NCI-H2029 treated with DMSO at 0.1 percent for 48 hours (cell line): Measurements from ENCODE around the gene KCP.
A peak's percentile ranks its signal among the peaks of the same experiment; 100 is the strongest.

Experiments
- DNase-seq: peaks from one replicate; lab custom pipeline; 2025; lab: John Stamatoyannopoulos, UW

KCP gene

GRCh38 chr7:128906766-128907559, 3.5 kb downstream of the KCP start:
- DNase-seq: no peak

GRCh38 chr7:128906001-128906765, 4.3 kb downstream of the KCP start:
- DNase-seq: no peak

- peak; percentile 44 for DNase-seq
Measured at GRCh38 chr7:128904381-128905197, 5.9 kb downstream of the KCP start.

DNA sequence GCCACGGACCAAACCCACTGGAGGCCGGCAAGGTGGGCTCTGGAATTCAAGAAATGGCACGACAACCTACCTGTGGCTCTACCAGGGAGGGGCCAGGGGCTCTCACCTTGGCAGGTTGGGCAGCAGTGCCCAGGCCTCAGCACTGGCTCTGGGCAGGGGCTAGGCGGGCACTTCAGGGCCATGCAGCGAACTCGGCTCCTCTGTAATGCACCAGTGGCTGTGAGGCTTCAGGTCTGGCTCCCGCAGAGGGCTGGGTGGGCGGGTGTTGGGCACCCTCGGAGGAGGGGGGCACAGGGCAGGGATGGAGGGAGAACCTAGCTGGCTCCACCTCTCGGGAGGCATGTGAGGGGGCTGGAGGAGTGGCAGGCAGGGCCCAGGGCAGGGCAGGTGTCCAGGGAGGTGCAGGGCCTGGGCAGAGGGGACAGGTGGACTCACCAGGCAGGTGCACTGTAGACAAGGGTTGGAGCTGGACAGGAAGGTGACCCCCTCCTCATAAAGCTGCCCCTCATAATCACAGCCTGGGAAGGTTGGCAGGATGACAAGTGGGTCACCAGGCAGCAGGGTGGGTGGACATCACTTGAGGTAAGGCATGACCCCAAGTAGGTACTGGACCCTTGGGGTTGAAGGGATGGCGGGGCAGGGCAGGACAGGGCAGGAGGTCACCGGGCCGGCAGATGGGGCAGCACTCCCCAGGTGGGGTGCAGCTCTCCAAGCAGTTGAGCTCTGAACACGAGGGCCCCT, 6.7 kb downstream of the KCP start:
- no peak for DNase-seq

GRCh38 chr7:128902761-128903585, 7.5 kb downstream of the KCP start:
- DNase-seq: no peak

DNA sequence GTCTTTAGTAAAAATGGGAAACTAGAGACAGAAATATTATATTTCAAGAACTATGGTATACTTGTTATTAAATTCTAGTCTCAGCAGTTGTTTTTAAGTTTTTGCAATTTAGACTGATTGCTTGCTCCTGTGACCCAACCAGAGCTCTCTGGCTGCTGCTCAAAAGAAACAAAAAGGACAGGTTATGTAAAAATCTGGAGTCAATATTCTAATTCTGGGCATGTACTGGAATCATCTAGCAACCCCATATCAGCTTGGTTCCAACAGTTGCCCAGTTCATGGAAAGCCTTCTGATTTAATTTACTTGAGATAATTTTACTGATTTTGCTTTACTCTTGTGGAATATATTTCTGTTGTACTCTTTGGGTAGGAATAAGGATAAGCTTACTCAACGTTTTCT, 10.3 kb downstream of the KCP start:
- DNase-seq: no peak

GRCh38 chr7:128899392-128899791, 11.1 kb downstream of the KCP start:
- no peak for DNase-seq

DNA sequence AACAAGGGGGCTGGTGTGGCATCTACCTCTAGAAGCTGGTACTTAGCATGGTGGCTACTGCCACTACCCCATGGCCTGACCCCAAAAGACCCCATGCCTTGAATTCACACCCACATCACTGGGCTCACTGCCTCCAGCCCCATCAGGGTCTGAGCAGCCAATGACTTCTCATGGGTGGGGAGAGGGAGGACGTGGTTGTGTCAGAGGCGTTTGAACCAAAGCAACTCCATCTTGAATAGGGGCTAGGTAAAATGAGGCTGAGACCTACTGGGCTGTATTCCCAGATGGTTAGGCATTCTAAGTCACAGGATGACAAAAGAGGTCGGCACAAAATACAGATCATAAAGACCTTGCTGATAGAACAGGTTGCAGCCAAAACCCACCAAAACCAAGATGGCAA, 15.2 kb downstream of the KCP start:
- DNase-seq: no peak

DNA sequence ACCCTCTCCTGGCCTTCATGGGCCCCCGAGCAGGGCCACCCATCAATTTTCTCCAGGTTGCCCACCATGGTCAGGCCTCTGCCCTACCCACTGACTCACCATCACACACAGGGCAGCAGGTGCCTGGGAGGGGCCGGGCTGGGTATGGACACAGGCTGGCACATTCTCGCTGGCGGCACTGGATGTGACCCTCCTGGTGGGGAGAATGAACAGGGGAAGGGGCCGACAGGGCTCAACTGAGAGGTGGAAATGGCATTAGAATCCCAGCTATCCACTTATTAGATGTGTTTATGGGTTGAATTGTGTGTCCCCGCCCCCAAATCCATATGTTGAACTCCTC, 16.4 kb downstream of the KCP start:
- no peak for DNase-seq

- no peak for DNase-seq
Measured at GRCh38 chr7:128893251-128894100, 17.0 kb downstream of the KCP start.

DNA sequence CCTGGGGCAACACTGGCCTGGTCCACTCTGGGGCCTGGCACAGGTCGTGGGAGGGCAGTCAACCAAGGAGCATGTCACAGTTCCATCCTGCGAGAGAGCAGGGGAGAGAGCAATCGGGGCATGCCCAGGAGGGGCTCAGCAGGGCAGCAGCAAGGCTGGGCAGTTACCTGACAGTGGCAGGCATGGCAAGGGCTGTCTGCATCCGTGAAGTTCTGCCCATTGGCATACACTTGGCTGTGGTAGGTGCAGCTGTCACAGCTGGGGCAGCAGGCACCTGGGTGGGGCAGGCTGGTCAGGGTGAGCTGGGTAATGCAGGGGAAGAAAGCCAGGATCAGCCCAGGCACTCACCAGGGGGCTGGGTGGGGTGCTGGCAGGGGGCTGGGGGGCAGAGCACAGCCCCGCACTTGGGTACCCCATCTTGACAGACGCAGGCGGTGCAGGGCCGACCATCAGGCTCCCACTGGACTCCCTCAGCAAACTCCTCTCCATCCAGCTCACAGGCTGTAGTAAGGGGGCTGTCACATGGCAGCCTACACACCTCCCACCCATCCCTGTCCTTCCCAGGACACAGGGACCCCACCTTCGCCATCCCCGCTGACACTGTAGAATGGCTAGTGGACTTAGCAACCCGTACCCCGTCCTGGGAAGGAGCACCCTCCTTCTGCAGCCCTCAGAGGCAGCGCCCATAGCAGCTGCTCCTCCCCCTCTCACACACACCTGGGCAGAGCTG, 17.8 kb downstream of the KCP start:
- no peak for DNase-seq

GRCh38 chr7:128891942-128892269, 18.6 kb downstream of the KCP start:
- no peak for DNase-seq

GRCh38 chr7:128891110-128891941, 19.2 kb downstream of the KCP start:
- no peak for DNase-seq

DNA sequence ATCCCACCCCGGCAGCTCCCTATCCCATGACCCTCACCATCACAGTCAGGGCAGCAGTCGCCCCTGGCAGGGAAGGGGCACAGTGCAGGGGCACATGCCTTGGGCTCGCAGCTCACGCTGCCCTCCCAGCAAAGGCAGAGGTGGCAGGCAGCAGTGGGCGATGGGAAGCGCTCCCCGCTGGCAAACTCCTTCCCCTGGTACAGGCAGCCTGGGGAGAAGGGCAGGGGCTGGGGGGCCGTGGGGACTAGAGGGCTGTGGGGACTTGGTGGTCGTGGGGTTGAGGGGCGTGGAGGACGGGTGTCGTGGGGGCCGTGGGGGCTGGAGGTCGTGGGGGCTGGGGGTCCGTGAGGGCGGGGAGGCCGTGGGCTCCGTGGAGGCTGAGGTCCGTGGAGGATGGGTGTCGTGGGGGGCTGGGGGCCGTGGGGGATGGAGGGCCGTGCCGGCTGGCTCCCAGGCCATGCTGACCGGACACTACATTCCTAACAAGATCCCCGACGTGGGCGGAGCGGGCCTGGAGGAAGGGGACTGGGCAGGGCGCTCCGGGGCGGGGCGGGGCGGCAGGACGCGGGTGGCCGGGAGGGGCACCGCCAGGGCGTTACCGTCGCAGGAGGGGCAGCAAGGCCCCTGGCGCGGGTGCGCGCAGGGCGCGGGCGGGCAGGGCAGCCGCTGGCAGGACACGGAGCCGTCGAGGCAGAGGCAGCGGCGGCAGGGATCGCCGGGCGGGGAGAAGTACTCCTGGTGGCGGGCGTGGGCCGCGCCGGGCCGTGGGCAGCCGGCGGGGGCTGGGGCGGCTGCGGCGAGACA, 20.0 kb downstream of the KCP start:
- no peak for DNase-seq

- no peak for DNase-seq
Measured at GRCh38 chr7:128889121-128889520, 21.4 kb downstream of the KCP start.

- DNase-seq: no peak
Measured at GRCh38 chr7:128888756-128889095, 21.8 kb downstream of the KCP start.

DNA sequence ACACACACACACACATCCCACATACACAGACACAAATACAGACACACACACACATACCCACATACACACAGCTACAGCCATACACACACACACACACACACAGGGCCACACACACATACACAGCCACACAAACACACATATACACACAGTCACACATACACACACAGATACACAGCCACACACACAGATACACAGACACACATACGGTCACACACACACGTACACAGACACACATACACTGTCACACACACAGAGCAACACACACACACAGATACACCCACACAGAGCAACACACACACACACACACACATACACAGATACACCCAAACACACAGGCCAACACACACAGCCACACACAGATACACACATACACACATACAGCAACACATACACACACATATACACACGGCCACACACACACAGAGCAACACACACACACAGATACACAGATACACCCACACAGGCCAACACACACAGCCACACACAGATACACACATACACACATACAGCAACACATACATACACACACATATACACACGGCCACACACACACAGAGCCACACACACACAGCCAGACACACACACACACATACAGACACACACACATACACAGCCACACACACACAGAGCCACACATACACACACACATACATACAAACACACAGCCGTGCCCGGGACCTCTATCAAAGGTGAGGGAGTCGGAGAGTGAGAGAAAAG, 22.3 kb downstream of the KCP start:
- no peak for DNase-seq
